ENCODE results near the gene COL8A2.

Gene COL8A2

GRCh38 chr1:36091698-36092097 is 33.3 kb downstream of the COL8A2 start:
- no peak for DNase-seq (ENCODE audit: extremely low spot score)
- ChIA-PET POLR2A (interaction anchor here (0.5 kb wide), 1 partner anchor 224 kb away, joined by 3 read pairs; no protein-coding TSS in a partner anchor), CTCF (no interaction called here)
- TF ChIP-seq HDGF (IDR thresholded peaks at IDR 0.05; ENCODE audit: borderline replicate concordance), result no peak
- no peak for TF ChIP-seq ELF4 (IDR thresholded peaks at IDR 0.05)
- TF ChIP-seq FOXM1 (IDR thresholded peaks at IDR 0.05; ENCODE audit: borderline replicate concordance), result no peak
- no peak for TF ChIP-seq ZNF384 (IDR thresholded peaks at IDR 0.05)
- TF ChIP-seq SP1 (IDR thresholded peaks at IDR 0.05), result no peak
- TF ChIP-seq ARNT (IDR thresholded peaks at IDR 0.05), result no peak
- no peak for TF ChIP-seq TARDBP (IDR thresholded peaks at IDR 0.05)
- no peak for TF ChIP-seq SUZ12 (IDR thresholded peaks at IDR 0.05)
- TF ChIP-seq CTBP1 (IDR thresholded peaks at IDR 0.05; ENCODE audit: borderline replicate concordance), result no peak
- no peak for TF ChIP-seq L3MBTL2 (conservative IDR thresholded peaks at IDR 0.05)
- TF ChIP-seq LEF1 (IDR thresholded peaks at IDR 0.05; ENCODE audit: borderline replicate concordance), result no peak
- no peak for TF ChIP-seq FOXK2 (IDR thresholded peaks at IDR 0.05)
- no peak for TF ChIP-seq FOXA1 (IDR thresholded peaks at IDR 0.05)
- no peak for TF ChIP-seq PKNOX1 (IDR thresholded peaks at IDR 0.05)
- TF ChIP-seq NFRKB (IDR thresholded peaks at IDR 0.05), result no peak

GRCh38 chr1:36091141-36091540 is 33.9 kb downstream of the COL8A2 start:
- TF ChIP-seq SP1 (IDR thresholded peaks at IDR 0.05) (no peak), NFRKB (IDR thresholded peaks at IDR 0.05) (no peak), SUZ12 (IDR thresholded peaks at IDR 0.05) (no peak), FOXA1 (IDR thresholded peaks at IDR 0.05) (no peak)
- POLR2A ChIA-PET, result no interaction called here
- CTCF ChIA-PET, result no interaction called here
- DNase-seq (ENCODE audit: extremely low spot score), result no peak

- TF ChIP-seq SUZ12 (IDR thresholded peaks at IDR 0.05) (no peak), FOXA1 (IDR thresholded peaks at IDR 0.05) (no peak), FOXM1 (IDR thresholded peaks at IDR 0.05; ENCODE audit: borderline replicate concordance) (no peak), ZNF384 (IDR thresholded peaks at IDR 0.05) (no peak), SP1 (IDR thresholded peaks at IDR 0.05) (no peak), FOXK2 (IDR thresholded peaks at IDR 0.05) (no peak), CTBP1 (IDR thresholded peaks at IDR 0.05; ENCODE audit: borderline replicate concordance) (no peak), TARDBP (IDR thresholded peaks at IDR 0.05) (no peak), PKNOX1 (IDR thresholded peaks at IDR 0.05) (no peak), ELF4 (IDR thresholded peaks at IDR 0.05) (no peak), LEF1 (IDR thresholded peaks at IDR 0.05; ENCODE audit: borderline replicate concordance) (no peak), ARNT (IDR thresholded peaks at IDR 0.05) (no peak), BHLHE40 (IDR thresholded peaks at IDR 0.05; ENCODE audit: borderline replicate concordance) (no peak), HDGF (IDR thresholded peaks at IDR 0.05; ENCODE audit: borderline replicate concordance) (no peak)
- ChIA-PET CTCF (no interaction called here), POLR2A (interaction anchor here (0.9 kb wide), 1 partner anchor 30 kb away, joined by 3 read pairs; no protein-coding TSS in a partner anchor)
- DNase-seq (ENCODE audit: extremely low spot score), result peak; percentile 45
Measured at GRCh38 chr1:36089393-36090121, 35.5 kb downstream of the COL8A2 start.

- no peak for TF ChIP-seq SUZ12 (IDR thresholded peaks at IDR 0.05)
- TF ChIP-seq FOXA1 (IDR thresholded peaks at IDR 0.05), result no peak
- no peak for TF ChIP-seq FOXK2 (IDR thresholded peaks at IDR 0.05)
- TF ChIP-seq L3MBTL2 (conservative IDR thresholded peaks at IDR 0.05), result no peak; the same call in 1 of the 2 replicates
- peak; percentile 34; the same call in 1 of the 2 replicates for TF ChIP-seq CTBP1 (IDR thresholded peaks at IDR 0.05; ENCODE audit: borderline replicate concordance)
- peak; percentile 75; the same call in 1 of the 2 replicates for TF ChIP-seq ARNT (IDR thresholded peaks at IDR 0.05)
- TF ChIP-seq TARDBP (IDR thresholded peaks at IDR 0.05), result no peak
- TF ChIP-seq LEF1 (IDR thresholded peaks at IDR 0.05; ENCODE audit: borderline replicate concordance), result no peak
- no peak for TF ChIP-seq PKNOX1 (IDR thresholded peaks at IDR 0.05)
- no peak for TF ChIP-seq BHLHE40 (IDR thresholded peaks at IDR 0.05; ENCODE audit: borderline replicate concordance)
- no peak for TF ChIP-seq FOXM1 (IDR thresholded peaks at IDR 0.05; ENCODE audit: borderline replicate concordance)
- no peak for TF ChIP-seq ZNF384 (IDR thresholded peaks at IDR 0.05)
- peak; percentile 82 for TF ChIP-seq ELF4 (IDR thresholded peaks at IDR 0.05)
- TF ChIP-seq SP1 (IDR thresholded peaks at IDR 0.05), result no peak
- no peak for TF ChIP-seq HDGF (IDR thresholded peaks at IDR 0.05; ENCODE audit: borderline replicate concordance)
- TF ChIP-seq NFRKB (IDR thresholded peaks at IDR 0.05), result no peak
- ChIA-PET CTCF (no interaction called here), POLR2A (no interaction called here)
- DNase-seq (ENCODE audit: extremely low spot score), result peak; percentile 91
Measured at GRCh38 chr1:36088577-36089392, 36.2 kb downstream of the COL8A2 start, which contains the start of gene ADPRS. Gene ADPRS, plus strand, starts transcription at chr1:36088892. Its CDS starts 13 bp downstream, at chr1:36088905.

GRCh38 chr1:36088265-36088576 is 36.8 kb downstream of the COL8A2 start:
- TF ChIP-seq TARDBP (IDR thresholded peaks at IDR 0.05), result no peak
- no peak for TF ChIP-seq ZNF384 (IDR thresholded peaks at IDR 0.05)
- no peak for TF ChIP-seq ARNT (IDR thresholded peaks at IDR 0.05)
- TF ChIP-seq NFRKB (IDR thresholded peaks at IDR 0.05), result no peak
- no peak for TF ChIP-seq FOXK2 (IDR thresholded peaks at IDR 0.05)
- CTCF ChIA-PET, result no interaction called here
- DNase-seq (ENCODE audit: extremely low spot score), result no peak
- POLR2A ChIA-PET, result no interaction called here
